ENCODE results near the gene MYH15. TPM values are rescaled to one million over a fixed set of nuclear protein-coding genes. Genes with fewer than 3 reads are reported as not detected.

Gene MYH15
- total RNA-seq, 1 experiment from 2014 or later, result 0.09 TPM

- Mint-ChIP-seq H3K4me3 (no peak overlapping the region), H3K36me3 (no peaks in the 10 kb centered on the region), H3K27me3 (ENCODE audit: low read depth) (no peaks in the 10 kb centered on the region), H3K27ac (no peak overlapping the region), H3K9me3 (peaks cover 4% of the 10 kb centered on the region; the same call in 1 of the 2 replicates), H3K4me1 (peaks cover 7% of the 10 kb centered on the region; the same call in 1 of the 2 replicates)
- no peak for TF ChIP-seq ELF4 (CRISPR knock-in tag; IDR thresholded peaks at IDR 0.05; ENCODE audit: low read depth)
- no peak for TF ChIP-seq ZNF396 (CRISPR knock-in tag; IDR thresholded peaks at IDR 0.05; ENCODE audit: borderline replicate concordance)
- no peak for TF ChIP-seq PRDM15 (CRISPR knock-in tag; IDR thresholded peaks at IDR 0.05)
- no peak for TF ChIP-seq ETV6 (CRISPR knock-in tag; IDR thresholded peaks at IDR 0.05)
- no peak for TF ChIP-seq FOXJ3 (CRISPR knock-in tag; IDR thresholded peaks at IDR 0.05; ENCODE audit: borderline replicate concordance)
- TF ChIP-seq CREB1 (CRISPR knock-in tag; IDR thresholded peaks at IDR 0.05), result no peak
- no peak for TF ChIP-seq ZNF317 (CRISPR knock-in tag; IDR thresholded peaks at IDR 0.05; ENCODE audit: borderline replicate concordance, low read depth)
- no peak for TF ChIP-seq MLX (CRISPR knock-in tag; IDR thresholded peaks at IDR 0.05)
- TF ChIP-seq CBFB (CRISPR knock-in tag; IDR thresholded peaks at IDR 0.05; ENCODE audit: low read depth), result no peak
- no peak for TF ChIP-seq PREB (CRISPR knock-in tag; IDR thresholded peaks at IDR 0.05; ENCODE audit: borderline replicate concordance)
- ChIA-PET CTCF (interaction anchor here (1.2 kb wide), 1 partner anchor 35 kb away, joined by 3 read pairs; no protein-coding TSS in a partner anchor), POLR2A (no interaction called here)
- DNase-seq (ENCODE audit: low spot score) (no peak), ATAC-seq (0 out of 2 replicates have a peak, but pooled peaks have one; percentile 32)
Observed at GRCh38 chr3:108524537-108524936, 14.1 kb upstream of the MYH15 start.

- ATAC-seq, result no peak
- no peaks in the 10 kb centered on the region for H3K36me3 Mint-ChIP-seq
- H3K4me3 Mint-ChIP-seq, result no peak overlapping the region
- peaks cover 2% of the 10 kb centered on the region; the same call in 1 of the 2 replicates for H3K4me1 Mint-ChIP-seq
- CTCF ChIA-PET, result no interaction called here
- no peak for DNase-seq (ENCODE audit: low spot score)
- H3K9me3 Mint-ChIP-seq, result no peaks in the 10 kb centered on the region
- no peak overlapping the region for H3K27ac Mint-ChIP-seq
- POLR2A ChIA-PET, result no interaction called here
- H3K27me3 Mint-ChIP-seq (ENCODE audit: low read depth), result no peaks in the 10 kb centered on the region
- TF ChIP-seq MLX (CRISPR knock-in tag; IDR thresholded peaks at IDR 0.05) (no peak), SOX15 (CRISPR knock-in tag; IDR thresholded peaks at IDR 0.05) (no peak), RELA (CRISPR knock-in tag; IDR thresholded peaks at IDR 0.05; ENCODE audit: borderline replicate concordance) (no peak), ETV6 (CRISPR knock-in tag; IDR thresholded peaks at IDR 0.05) (no peak), FOXK1 (CRISPR knock-in tag; IDR thresholded peaks at IDR 0.05) (no peak), AR (CRISPR knock-in tag; IDR thresholded peaks at IDR 0.05) (no peak), PRDM15 (CRISPR knock-in tag; IDR thresholded peaks at IDR 0.05) (no peak), ATF3 (CRISPR knock-in tag; conservative IDR thresholded peaks at IDR 0.05) (no peak), RORB (CRISPR knock-in tag; IDR thresholded peaks at IDR 0.05) (no peak), ZNF396 (CRISPR knock-in tag; IDR thresholded peaks at IDR 0.05; ENCODE audit: borderline replicate concordance) (no peak), MXD4 (CRISPR knock-in tag; IDR thresholded peaks at IDR 0.05; ENCODE audit: borderline replicate concordance) (no peak), USF1 (CRISPR knock-in tag; IDR thresholded peaks at IDR 0.05) (no peak), CREM (CRISPR knock-in tag; IDR thresholded peaks at IDR 0.05) (no peak), NR2C2 (CRISPR knock-in tag; IDR thresholded peaks at IDR 0.05) (no peak), ZNF219 (CRISPR knock-in tag; IDR thresholded peaks at IDR 0.05; ENCODE audit: borderline replicate concordance) (no peak)
Observed at GRCh38 chr3:108518895-108519294, 8.5 kb upstream of the MYH15 start.
